HG03066 (cell line): ENCODE data around the gene ACVR2A.

ENCODE experiments used
- ATAC-seq: cut with Tn5 transposase; IDR thresholded peaks from one replicate; pipeline ENCODE4 v1.9.1; 2021; ENCODE audit warnings: low read depth; ENCODE audit not compliant: unreplicated experiment

The ACVR2A gene

DNA sequence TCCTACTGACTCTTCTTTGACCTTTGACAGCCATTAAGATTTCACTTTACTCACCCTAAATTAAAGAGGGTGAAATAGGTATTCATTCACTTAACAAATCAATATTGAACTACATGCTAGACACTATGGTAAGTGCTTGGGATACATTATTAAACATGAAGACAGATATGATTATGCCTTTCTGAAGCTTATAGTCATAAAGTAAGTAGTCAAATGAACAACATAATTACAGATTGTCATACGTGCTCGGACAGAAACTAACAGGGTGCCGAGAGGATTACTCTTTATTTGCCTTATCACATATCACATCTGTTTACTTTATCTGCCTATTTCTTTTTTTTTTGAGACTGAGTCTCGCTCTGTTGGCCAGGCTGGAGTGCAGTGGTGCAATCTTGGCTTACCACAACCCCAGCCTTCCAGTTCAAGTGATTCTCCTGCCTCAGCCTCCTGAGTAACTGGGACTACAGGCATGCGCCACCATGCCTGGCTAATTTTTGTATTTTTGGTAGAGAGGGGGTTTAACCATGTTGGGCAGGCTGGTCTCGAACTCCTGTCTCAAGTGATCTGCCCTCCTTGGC lies 9.8 kb downstream of the ACVR2A start:
- ATAC-seq, result no peak

DNA sequence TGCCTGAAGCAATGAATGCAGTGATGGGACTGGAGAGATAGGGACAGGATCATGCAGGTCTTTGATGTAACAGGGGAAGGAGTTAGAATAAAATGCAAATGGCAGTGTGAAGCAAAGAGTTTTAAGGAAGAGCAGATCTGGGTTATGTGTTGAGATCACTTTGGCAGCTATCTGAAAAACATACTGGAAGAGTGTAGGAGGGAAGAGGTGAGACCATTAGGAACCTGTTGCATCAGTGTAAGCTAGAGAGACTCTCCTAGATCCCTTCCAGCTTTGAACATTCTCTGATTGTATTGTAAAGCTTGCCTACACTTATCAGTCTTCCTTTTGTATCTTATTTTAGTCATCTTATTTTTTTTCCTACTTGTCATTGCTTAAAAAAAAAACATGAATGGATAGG lies 10.5 kb downstream of the ACVR2A start:
- ATAC-seq, result no peak

DNA sequence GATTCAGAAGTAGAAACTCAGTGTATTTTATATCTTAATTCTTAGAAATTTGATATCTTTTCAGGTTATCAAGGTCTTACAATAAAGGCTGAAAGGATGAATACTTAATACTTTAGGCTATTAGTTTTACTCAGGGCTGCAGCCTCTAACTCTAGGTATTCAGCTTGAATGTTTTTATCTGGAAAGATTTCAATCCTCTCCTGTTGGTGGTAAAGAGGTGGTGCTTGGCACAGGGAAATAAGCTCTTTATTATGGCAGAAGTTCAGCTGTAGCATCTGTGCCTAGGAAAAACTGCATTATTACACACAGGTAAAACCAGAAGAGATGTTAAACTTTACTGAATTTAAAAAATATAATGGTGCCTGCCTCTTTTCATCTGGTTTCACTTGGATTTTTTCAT lies 11.1 kb downstream of the ACVR2A start:
- no peak for ATAC-seq

- ATAC-seq, result no peak
These were observed 15.2 kb downstream of the ACVR2A start for GRCh38 chr2:147860009-147860408.

DNA sequence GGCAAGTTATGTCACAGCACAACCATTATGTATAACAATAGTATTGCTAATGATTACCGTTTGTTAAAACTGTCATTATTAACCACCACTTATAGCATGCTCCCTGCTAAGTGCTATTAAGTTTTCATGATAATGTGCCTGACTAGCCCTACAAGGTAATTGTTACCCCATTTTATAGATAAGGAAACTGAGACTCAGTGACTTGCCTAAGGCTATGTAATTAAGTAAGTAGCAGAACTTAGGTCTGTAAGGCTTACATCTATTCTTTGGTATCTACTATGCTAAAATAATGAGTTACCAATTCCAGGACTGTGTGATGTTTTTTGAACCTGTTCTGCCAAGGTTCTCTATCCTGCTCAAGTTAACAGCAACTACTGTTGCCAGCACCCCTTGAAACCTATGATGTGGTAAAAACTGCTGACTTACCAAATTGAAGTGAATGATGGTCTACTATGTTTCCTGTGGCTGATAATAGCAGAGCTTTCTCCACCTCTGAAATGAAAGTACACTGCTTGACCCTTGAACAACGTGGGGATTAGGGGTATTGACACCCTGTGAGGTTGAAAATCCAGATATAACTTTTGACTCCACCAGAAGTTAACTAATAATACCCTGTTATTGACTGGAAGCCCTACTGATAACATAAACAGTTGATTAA lies 18.2 kb downstream of the ACVR2A start:
- ATAC-seq, result no peak

DNA sequence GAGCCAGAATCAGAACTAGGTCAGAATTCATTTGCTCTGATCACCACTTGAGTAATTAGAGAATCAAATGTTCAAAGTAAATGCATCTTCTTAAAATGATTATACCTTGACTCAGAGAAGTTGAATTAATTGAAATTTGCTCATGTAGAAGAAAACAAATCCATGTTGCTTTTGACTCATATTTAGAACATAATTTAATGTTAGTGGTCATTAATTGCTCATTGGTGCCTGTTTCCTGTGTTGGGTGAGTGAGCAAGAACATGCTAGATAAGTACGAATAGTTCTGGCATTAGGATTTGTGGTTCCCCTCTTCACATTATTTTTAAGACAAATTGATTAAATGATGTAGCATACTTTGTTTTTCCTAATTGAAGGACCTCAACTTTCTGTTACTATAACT lies 19.0 kb downstream of the ACVR2A start:
- ATAC-seq, result no peak

DNA sequence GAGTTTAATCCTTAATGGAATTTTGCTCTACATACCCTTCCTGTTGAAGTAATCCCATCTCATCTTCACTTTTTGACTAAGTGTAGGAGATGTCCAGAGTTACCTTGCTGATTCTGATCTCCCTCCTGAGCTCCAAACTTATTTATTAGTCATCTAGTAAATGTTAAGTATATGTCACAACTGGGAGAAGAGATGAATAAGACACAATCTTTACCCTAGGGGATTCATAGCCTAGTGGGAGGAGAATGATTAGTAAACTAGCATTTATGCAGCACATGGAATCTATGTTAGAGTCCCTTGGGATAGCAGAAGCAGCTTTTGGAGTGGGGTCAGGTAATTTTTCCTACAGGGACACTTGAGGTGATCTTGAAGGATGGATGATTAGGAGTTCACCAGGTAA lies 20.7 kb downstream of the ACVR2A start:
- ATAC-seq, result no peak

DNA sequence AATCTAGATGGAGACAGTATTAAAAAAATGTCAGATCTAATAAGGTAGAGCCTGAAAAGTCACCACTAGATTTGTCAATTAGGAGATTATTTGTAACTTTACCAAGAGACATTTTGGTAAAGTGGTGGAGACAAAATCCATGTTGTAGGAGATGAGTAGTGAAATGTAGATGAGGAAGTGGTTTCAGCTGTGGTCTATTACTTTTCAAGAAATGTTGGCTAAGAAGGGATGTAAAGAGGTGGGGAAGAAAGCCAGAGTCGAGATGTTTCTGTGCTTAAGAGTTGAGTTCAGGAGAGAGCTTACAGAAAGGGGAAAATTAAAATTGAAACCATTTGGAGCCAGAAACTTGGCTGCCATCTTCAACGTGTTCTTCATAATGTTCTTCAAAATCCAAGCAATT lies 22.2 kb downstream of the ACVR2A start:
- ATAC-seq, result no peak

DNA sequence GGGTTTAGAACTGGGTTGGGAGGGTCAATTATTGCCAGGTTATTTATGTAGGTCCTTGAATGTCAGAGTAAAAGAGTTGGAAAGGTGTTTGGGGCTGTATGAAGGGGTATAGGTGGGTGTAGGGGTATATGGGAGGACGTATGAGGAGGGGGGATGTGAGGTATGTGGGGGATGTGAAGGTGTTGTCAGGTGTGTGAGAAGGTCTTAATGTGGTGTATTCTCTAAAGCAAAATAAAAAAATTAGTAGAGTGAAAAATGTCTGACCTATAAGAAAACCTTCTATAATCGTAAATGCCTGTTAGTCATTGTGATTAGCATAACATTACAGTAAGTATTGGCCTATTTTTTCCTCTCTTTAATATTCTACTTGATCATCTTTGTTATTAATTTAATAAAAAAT lies 25.1 kb downstream of the ACVR2A start:
- no peak for ATAC-seq

DNA sequence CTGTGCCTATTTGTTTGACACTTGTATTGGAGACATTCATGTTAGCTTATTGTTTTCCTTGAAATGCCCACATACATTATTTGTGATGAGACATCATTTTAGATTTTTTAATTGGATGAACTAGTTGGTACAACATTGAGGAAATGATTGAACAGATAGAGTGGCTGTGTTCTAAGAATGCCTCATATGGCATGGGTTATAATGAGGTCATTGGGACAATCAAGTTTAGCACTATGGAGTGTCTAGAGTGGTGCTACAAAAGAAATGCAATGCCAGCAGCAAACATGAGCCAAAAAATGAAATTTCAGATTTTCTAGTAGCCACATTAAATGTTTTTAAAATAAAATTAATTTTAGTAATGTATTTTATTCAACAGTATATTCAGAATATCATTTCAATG lies 28.1 kb downstream of the ACVR2A start:
- ATAC-seq, result no peak

GRCh38 chr2:147873859-147874483 lies 29.1 kb downstream of the ACVR2A start:
- no peak for ATAC-seq

DNA sequence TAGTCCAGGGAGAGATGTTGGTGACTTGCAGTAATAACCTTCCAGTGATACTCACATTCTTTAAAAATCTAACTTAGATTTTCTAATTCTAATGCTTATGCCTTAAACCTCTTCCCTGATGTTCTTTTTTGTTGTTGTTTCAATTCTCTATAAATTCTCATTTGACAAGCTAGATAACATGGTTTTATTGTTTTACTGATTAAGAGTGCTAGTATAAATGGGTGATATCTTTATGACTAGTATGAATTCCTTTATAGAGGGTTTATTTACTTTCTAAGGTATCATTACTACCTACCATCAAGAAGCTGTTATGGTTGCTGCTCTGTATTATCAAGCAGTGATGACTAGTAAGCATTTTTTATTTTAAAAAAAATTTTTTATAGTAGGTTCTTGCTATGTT lies 35.0 kb downstream of the ACVR2A start:
- no peak for ATAC-seq

- no peak for ATAC-seq
These were observed 37.8 kb downstream of the ACVR2A start for GRCh38 chr2:147882631-147883030.

DNA sequence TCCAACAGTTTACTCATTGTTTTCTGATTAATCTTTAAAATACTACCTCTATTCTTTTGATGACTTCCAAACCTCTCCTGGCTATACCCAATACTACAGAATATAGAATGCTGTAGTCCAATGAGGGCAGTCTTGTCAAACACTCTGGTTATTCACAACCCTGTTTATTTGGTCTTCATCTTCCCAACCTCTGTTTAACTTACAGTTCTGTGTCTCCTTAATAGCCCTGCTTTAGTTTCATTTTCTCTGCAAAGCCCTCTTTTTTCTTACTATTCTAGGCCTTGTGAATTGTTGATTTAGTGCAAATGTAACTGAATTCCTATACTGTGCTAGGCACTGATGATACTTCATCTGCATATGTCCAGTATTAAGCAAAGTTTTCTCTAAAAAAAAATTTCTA lies 40.0 kb downstream of the ACVR2A start:
- no peak for ATAC-seq

- ATAC-seq, result no peak
These were observed 41.3 kb downstream of the ACVR2A start for GRCh38 chr2:147886136-147886535.

DNA sequence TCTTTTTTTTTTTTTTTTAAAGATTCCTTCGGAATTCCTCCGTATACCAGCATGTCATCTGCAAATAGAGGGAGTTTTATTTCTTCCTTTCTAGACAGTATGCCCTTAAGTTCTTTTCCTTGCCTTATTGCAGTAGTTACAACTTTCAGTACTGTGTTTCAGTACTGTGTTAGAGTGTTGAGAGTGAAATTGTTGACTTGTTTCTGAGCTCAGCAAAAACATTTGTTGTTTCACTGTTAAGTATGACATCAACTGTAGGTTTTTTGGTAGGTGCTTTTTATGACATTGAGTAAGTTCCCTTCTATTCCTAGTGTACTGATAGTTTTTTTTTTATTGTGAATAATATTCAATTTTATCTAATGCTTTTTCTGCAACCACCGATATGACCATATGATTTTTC lies 43.9 kb downstream of the ACVR2A start:
- ATAC-seq, result no peak

DNA sequence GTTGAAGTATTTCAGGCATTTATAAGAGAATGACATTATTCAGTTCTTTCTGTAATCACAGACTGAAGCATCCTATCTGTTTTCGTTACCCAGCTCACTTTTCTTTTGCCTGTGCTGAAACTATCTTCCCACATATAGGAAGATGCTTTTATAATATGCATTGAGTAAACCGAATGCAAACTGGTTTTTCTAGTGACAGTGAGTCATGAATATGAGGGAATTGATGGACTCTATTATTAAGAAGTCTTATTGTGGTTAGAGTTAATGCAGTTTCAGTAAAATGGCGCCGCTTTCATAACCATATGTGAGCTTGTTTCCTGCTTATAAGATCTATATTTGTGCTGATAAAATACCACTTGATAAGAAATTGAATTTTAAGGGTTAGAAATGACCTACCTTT lies 59.2 kb downstream of the ACVR2A start:
- no peak for ATAC-seq

- no peak for ATAC-seq
These were observed 64.3 kb downstream of the ACVR2A start for GRCh38 chr2:147909178-147909577.

GRCh38 chr2:147910990-147911473 lies 66.2 kb downstream of the ACVR2A start:
- no peak for ATAC-seq

DNA sequence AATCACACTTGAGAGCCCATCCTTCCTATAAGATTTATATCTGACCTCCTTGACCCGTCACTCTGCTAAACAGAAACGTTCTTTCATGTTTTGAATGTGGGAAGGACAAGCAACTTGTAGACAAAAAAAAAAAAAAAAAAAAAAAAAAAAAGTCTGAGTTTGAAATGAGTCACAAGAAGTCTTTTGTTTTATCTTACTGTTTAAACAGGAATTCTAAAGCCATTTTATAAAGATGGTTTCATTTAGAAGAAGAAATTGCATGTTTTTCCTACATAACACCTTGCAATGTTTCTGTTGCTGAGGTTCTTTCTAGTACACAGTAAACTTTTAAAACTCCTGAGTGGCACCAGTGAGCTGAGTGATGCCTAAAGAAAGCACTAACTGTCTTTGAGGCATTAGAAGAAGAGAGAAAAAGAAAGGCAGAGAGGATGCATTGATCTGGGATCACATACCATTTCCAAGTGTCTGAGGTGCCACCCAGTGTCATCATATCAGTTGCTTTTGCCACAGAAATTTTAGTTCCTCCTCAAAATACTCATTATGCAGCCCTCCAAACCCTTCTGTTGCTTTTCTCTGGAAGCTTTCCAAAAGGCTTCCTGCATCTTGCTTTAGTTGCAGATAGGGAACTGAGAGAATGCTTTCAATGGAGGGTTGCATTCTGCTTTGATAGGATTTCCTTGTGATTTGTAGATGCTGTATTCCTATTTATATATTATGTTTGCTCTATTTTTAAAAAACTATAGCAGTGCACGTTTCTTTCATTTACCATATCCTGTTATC lies 69.1 kb downstream of the ACVR2A start:
- no peak for ATAC-seq

- ATAC-seq, result no peak
These were observed 71.2 kb downstream of the ACVR2A start for GRCh38 chr2:147916067-147916466.
